Endothelial cell (in vitro differentiated cells): Measurements from ENCODE around the gene STAG1. TPM values are rescaled to one million over a fixed set of nuclear protein-coding genes. Genes with fewer than 3 reads are reported as not detected.

Experiments used
- DNase-seq: peaks from one replicate; pipeline ENCODE4 v3.0.0; 2021; ENCODE audit warnings: low spot score
- H3K27ac Mint-ChIP-seq: one replicate; pipeline ENCODE4 v1.8.0; 2021; ENCODE audit warnings: mixed read lengths, inconsistent platforms; ENCODE audit not compliant: unreplicated experiment
- H3K27me3 Mint-ChIP-seq: one replicate; pipeline ENCODE4 v1.8.0; 2021; ENCODE audit warnings: mild to moderate bottlenecking, moderate library complexity, mixed read lengths, inconsistent platforms; ENCODE audit not compliant: unreplicated experiment
- H3K36me3 Mint-ChIP-seq: one replicate; pipeline ENCODE4 v1.8.0; 2021; ENCODE audit warnings: mild to moderate bottlenecking, low read depth, mixed read lengths, inconsistent platforms; ENCODE audit not compliant: unreplicated experiment
- H3K4me1 Mint-ChIP-seq: one replicate; pipeline ENCODE4 v1.8.0; 2021; ENCODE audit warnings: mild to moderate bottlenecking, mixed read lengths, inconsistent platforms; ENCODE audit not compliant: unreplicated experiment
- H3K4me3 Mint-ChIP-seq: one replicate; pipeline ENCODE4 v1.8.0; 2021; ENCODE audit warnings: mild to moderate bottlenecking, mixed read lengths, inconsistent platforms; ENCODE audit not compliant: unreplicated experiment
- H3K9me3 Mint-ChIP-seq: one replicate; pipeline ENCODE4 v1.8.0; 2021; ENCODE audit warnings: mixed read lengths, inconsistent platforms; ENCODE audit not compliant: unreplicated experiment
- CTCF ChIP-seq: fragments of 200-600 bp; sonication (generic); IDR thresholded peaks from one replicate; pipeline ENCODE4 v1.5.0; 2021; ENCODE audit warnings: antibody characterized with exemption; ENCODE audit not compliant: unreplicated experiment
- total RNA-seq: library from RNA; stranded (reverse); fragmentation: NEBNext Ultra II Directional; extraction: Animal tissue kit (Norgen Biotek cat#: 25700); gene quantifications from one replicate; pipeline ENCODE4 v1.2.1, GENCODE V29; 2021; ENCODE audit not compliant: unreplicated experiment

The STAG1 gene
- total RNA-seq, 1 donor from 2014 or later, result 30.0 TPM

DNA sequence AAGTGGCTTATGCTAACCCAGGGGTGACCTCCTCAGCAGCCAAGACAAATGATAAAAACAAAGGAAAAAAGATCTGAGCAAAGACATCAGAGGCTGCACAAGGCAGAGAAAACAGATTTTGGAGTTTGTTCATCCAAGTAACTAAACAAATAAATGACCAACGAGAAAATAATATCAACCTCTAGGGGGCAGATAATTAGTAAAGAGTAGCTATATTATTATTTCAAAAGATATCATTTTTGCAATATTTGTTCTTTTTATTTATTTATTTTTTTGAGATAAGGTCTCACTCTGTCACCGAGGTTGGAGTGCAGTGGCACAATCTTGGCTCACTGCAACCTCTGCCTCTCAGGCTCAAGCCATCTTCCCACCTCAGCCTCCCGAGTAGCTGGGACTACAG is 400.3 kb downstream of the STAG1 start:
- H3K27ac Mint-ChIP-seq, result no peak overlapping the region
- no peaks in the 10 kb centered on the region for H3K4me1 Mint-ChIP-seq
- no peak for DNase-seq
- H3K27me3 Mint-ChIP-seq, result peaks cover 4% of the 10 kb centered on the region
- H3K36me3 Mint-ChIP-seq, result peaks cover 5% of the 10 kb centered on the region
- peak; percentile 73 for TF ChIP-seq CTCF
- H3K4me3 Mint-ChIP-seq, result no peak overlapping the region
- no peaks in the 10 kb centered on the region for H3K9me3 Mint-ChIP-seq

GRCh38 chr3:136351351-136351750 is 400.8 kb downstream of the STAG1 start:
- H3K36me3 Mint-ChIP-seq, result peaks cover 5% of the 10 kb centered on the region
- peaks cover 4% of the 10 kb centered on the region for H3K27me3 Mint-ChIP-seq
- H3K4me3 Mint-ChIP-seq, result no peak overlapping the region
- H3K9me3 Mint-ChIP-seq, result no peaks in the 10 kb centered on the region
- DNase-seq, result no peak
- no peak overlapping the region for H3K27ac Mint-ChIP-seq
- no peak for TF ChIP-seq CTCF
- no peaks in the 10 kb centered on the region for H3K4me1 Mint-ChIP-seq

DNA sequence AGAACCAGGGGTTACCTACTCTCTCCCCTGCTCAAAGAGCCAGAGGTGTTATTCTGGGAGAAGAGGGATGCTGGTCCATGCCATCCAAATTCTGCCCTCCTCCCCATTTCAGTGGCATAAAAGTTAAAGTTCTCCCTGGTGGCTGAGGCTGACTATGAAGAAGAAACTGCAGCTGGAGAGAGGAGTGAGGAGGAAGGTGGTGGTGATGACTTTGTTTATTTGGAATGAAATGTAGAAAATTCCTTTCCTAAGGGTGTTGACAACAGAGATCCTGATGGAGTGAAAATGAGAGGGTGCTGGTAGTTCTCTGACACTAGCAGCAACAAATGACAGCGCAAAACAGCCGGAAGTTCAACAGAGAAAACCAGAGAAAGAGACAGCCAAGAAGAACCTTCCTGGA is 401.6 kb downstream of the STAG1 start:
- no peak for TF ChIP-seq CTCF
- H3K36me3 Mint-ChIP-seq, result peaks cover 5% of the 10 kb centered on the region
- H3K27ac Mint-ChIP-seq, result no peak overlapping the region
- peaks cover 2% of the 10 kb centered on the region for H3K4me1 Mint-ChIP-seq
- no peak for DNase-seq
- peaks cover 4% of the 10 kb centered on the region for H3K27me3 Mint-ChIP-seq
- H3K9me3 Mint-ChIP-seq, result no peaks in the 10 kb centered on the region
- no peak overlapping the region for H3K4me3 Mint-ChIP-seq

GRCh38 chr3:136350132-136350531 is 402.0 kb downstream of the STAG1 start:
- no peaks in the 10 kb centered on the region for H3K9me3 Mint-ChIP-seq

GRCh38 chr3:136346486-136346885 is 405.7 kb downstream of the STAG1 start:
- DNase-seq, result no peak
- H3K4me1 Mint-ChIP-seq, result peaks cover 2% of the 10 kb centered on the region
- no peak for TF ChIP-seq CTCF
- H3K27ac Mint-ChIP-seq, result no peak overlapping the region
- no peaks in the 10 kb centered on the region for H3K9me3 Mint-ChIP-seq
- peaks cover 3% of the 10 kb centered on the region for H3K27me3 Mint-ChIP-seq
- no peaks in the 10 kb centered on the region for H3K36me3 Mint-ChIP-seq
- no peak overlapping the region for H3K4me3 Mint-ChIP-seq

More at GRCh38 chr3:136350132-136350531, 402.0 kb downstream of the STAG1 start:
- peaks cover 3% of the 10 kb centered on the region for H3K36me3 Mint-ChIP-seq
- H3K27me3 Mint-ChIP-seq, result peaks cover 4% of the 10 kb centered on the region
- H3K4me1 Mint-ChIP-seq, result peaks cover 2% of the 10 kb centered on the region
- no peak overlapping the region for H3K27ac Mint-ChIP-seq
- H3K4me3 Mint-ChIP-seq, result no peak overlapping the region
- TF ChIP-seq CTCF, result no peak
- DNase-seq, result no peak
